SK-N-SH (cell line): ENCODE measurements around the gene MEIS2. TPM values are rescaled to one million over a fixed set of nuclear protein-coding genes. Genes with fewer than 3 reads are reported as not detected.

ENCODE experiments used
- CTCF ChIA-PET: fragments of 300-600, 350-600 bp; formaldehyde crosslinking; extraction: SDS; loops from one replicate; lab custom pipeline; 2021; lab: Yijun Ruan, JAX
- POLR2A ChIA-PET: fragments of 350-600 bp; sonication (Branson Sonifier 250); formaldehyde crosslinking; extraction: SDS; loops from one replicate; lab custom pipeline; 2020; ENCODE audit warnings: antibody characterized with exemption, inconsistent platforms; lab: Yijun Ruan, JAX
- DNase-seq: peaks from one replicate; pipeline ENCODE4 v3.0.0; 2012
- H2AFZ ChIP-seq: fragments of 200-600 bp; sonication (generic); 2 replicates; pipeline ENCODE4 v1.8.1; 2016; ENCODE audit warnings: antibody characterized with exemption, mild to moderate bottlenecking, low read depth
- H3F3A ChIP-seq: fragments of 200-600 bp; sonication (generic); replicated peaks from 2 replicates; pipeline ENCODE3; 2016; ENCODE audit warnings: antibody characterized with exemption, mild to moderate bottlenecking; ENCODE audit not compliant: insufficient read depth
- H3K27ac ChIP-seq, 2 experiments: fragments of 200-500 bp in 1 of 2; fragments of 200-600 bp in 1 of 2; sonication (Bioruptor generic) in 1 of 2; sonication (generic), shearing (Covaris generic) in 1 of 2; 2 replicates each; pipeline versions ENCODE4 v1.5.1 to v1.6.1; 2014 to 2016; ENCODE audit warnings: low read depth in 2 of 2, inconsistent platforms in 1 of 2, low read length in 1 of 2, mild to moderate bottlenecking in 1 of 2, mixed read lengths in 1 of 2
- H3K27me3 ChIP-seq: fragments of 200-600 bp; sonication (generic), shearing (Covaris generic); 2 replicates; pipeline ENCODE4 v1.6.1; 2016; ENCODE audit warnings: mixed run types; ENCODE audit not compliant: insufficient read depth
- H3K36me3 ChIP-seq, 2 experiments: fragments of 200-500 bp in 1 of 2; fragments of 200-600 bp in 1 of 2; sonication (Bioruptor generic) in 1 of 2; sonication (generic) in 1 of 2; replicated peaks in 1 of 2; 2 replicates each; pipeline versions ENCODE3 to v1.5.1; 2014 to 2016; ENCODE audit warnings: low read length in 1 of 2, mild to moderate bottlenecking in 1 of 2; ENCODE audit not compliant: insufficient read depth in 2 of 2, control insufficient read depth in 1 of 2
- H3K4me1 ChIP-seq, 2 experiments: fragments of 200-500 bp in 1 of 2; fragments of 200-600 bp in 1 of 2; sonication (Bioruptor generic) in 1 of 2; sonication (generic), shearing (Covaris generic) in 1 of 2; 2 replicates each; pipeline versions ENCODE4 v1.5.1 to v1.6.1; 2014 to 2016; ENCODE audit warnings: low read depth in 1 of 2, low read length in 1 of 2, mixed run types in 1 of 2; ENCODE audit not compliant: insufficient read depth in 2 of 2, control insufficient read depth in 1 of 2
- H3K4me2 ChIP-seq: fragments of 200-600 bp; sonication (generic), shearing (Covaris generic); 2 replicates; pipeline ENCODE4 v1.6.1; 2017; ENCODE audit warnings: mixed run types
- H3K4me3 ChIP-seq, 2 experiments: fragments of 200-500 bp in 1 of 2; fragments of 200-600 bp in 1 of 2; sonication (Bioruptor generic) in 1 of 2; sonication (generic), shearing (Covaris generic) in 1 of 2; 2 replicates each; pipeline versions ENCODE4 v1.5.1 to v1.8.1; 2014 to 2016; ENCODE audit warnings: low read depth in 2 of 2, inconsistent platforms in 1 of 2, low read length in 1 of 2, mild to moderate bottlenecking in 1 of 2, mixed read lengths in 1 of 2, moderate library complexity in 1 of 2
- H3K79me2 ChIP-seq: fragments of 200-600 bp; sonication (generic); 2 replicates; pipeline ENCODE4 v1.8.1; 2017; ENCODE audit warnings: mild to moderate bottlenecking; ENCODE audit not compliant: insufficient read depth
- H3K9ac ChIP-seq: fragments of 200-600 bp; sonication (generic); 2 replicates; pipeline ENCODE4 v1.6.1; 2017; ENCODE audit warnings: mixed run types
- H3K9me2 ChIP-seq: fragments of 200-600 bp; sonication (generic); 2 replicates; pipeline ENCODE4 v1.6.1; 2017; ENCODE audit warnings: mixed run types
- H3K9me3 ChIP-seq: fragments of 200-600 bp; sonication (generic); 2 replicates; pipeline ENCODE4 v1.6.1; 2017; ENCODE audit warnings: mixed run types, mild to moderate bottlenecking, moderate library complexity
- H4K20me1 ChIP-seq: fragments of 200-600 bp; sonication (generic); 2 replicates; pipeline ENCODE4 v1.6.1; 2017; ENCODE audit warnings: mild to moderate bottlenecking, mixed run types; ENCODE audit not compliant: insufficient read depth
- EP300 ChIP-seq, 2 experiments: IDR thresholded peaks; 2 replicates each; pipeline versions ENCODE4 v1.4.0 to v1.6.1; 2012; ENCODE audit warnings: borderline replicate concordance in 1 of 2, low read depth in 1 of 2, low read length in 1 of 2
- GATA2 ChIP-seq: sonication (generic); formaldehyde crosslinking; IDR thresholded peaks from 2 replicates; pipeline ENCODE4 v1.5.0; 2020; ENCODE audit warnings: mild to moderate bottlenecking, missing genetic modification reagents
- JUND ChIP-seq: IDR thresholded peaks from 2 replicates; pipeline ENCODE4 v1.4.0; 2012
- MXI1 ChIP-seq: IDR thresholded peaks from 2 replicates; pipeline ENCODE4 v1.6.1; 2012; ENCODE audit warnings: mild to moderate bottlenecking, low read depth, low read length, improper control_type of control experiment
- RAD21 ChIP-seq: IDR thresholded peaks from 2 replicates; pipeline ENCODE4 v1.6.1; 2012; ENCODE audit warnings: mild to moderate bottlenecking, low read length
- RCOR1 ChIP-seq: fragments of 150-350 bp; IDR thresholded peaks from 2 replicates; pipeline ENCODE4 v1.6.1; 2017; ENCODE audit warnings: antibody characterized with exemption, low read length
- TCF12 ChIP-seq: IDR thresholded peaks from 2 replicates; pipeline ENCODE4 v1.4.0; 2012
- TEAD4 ChIP-seq: IDR thresholded peaks from 2 replicates; pipeline ENCODE4 v1.4.0; 2012; ENCODE audit warnings: mild to moderate bottlenecking, borderline replicate concordance; ENCODE audit not compliant: insufficient read depth
- YY1 ChIP-seq: IDR thresholded peaks from 2 replicates; pipeline ENCODE4 v1.4.0; 2012; ENCODE audit warnings: low read depth, mild to moderate bottlenecking
- WGBS: methylation state at CpG from one replicate; pipeline ENCODE4 v1.1.6; 2017; ENCODE audit warnings: low lambda C conversion rate; 5-methylcytosine and 5-hydroxymethylcytosine counted together
- polyA plus RNA-seq, 3 experiments: library from polyadenylated mRNA; depleted of rRNA; stranded (reverse); fragments of >200 nt; gene quantifications; 2 replicates each; pipeline ENCODE4 v1.2.3, GENCODE V29; 2012
- TF ChIP-seq, protein P1 (sequence below): IDR thresholded peaks from 2 replicates; pipeline ENCODE4 v1.6.1; 2012; ENCODE audit warnings: mild to moderate bottlenecking, low read depth, low read length, moderate library complexity
- TF ChIP-seq, protein P2 (sequence below): IDR thresholded peaks from 2 replicates; pipeline ENCODE4 v1.4.0; 2012; ENCODE audit warnings: low read depth, borderline replicate concordance

Gene MEIS2
- polyA plus RNA-seq, 1 of the 3 experiments (the other 2 are of a cell fraction), result 146 TPM

GRCh38 chr15:36886191-36886590 is 214.2 kb downstream of the MEIS2 start:
- peaks cover 0 to 17% of the 10 kb centered on the region in 2 experiments; a peak in 2 of 4 replicates for H3K4me1 ChIP-seq
- ChIA-PET POLR2A (no interaction called here), CTCF (interaction anchor here (1.2 kb wide), 1 partner anchor 994 kb away, joined by 4 read pairs; no protein-coding TSS in a partner anchor)
- no peaks in the 10 kb centered on the region for H3K27me3 ChIP-seq
- DNase-seq, result no peak
- H3K27ac ChIP-seq, result peak overlapping the region in 1 of 2 experiments; percentile 16; a peak in 1 of 4 replicates
- H3K9ac ChIP-seq, result no peak overlapping the region
- peaks cover 24% of the 10 kb centered on the region for H3F3A ChIP-seq
- H3K9me3 ChIP-seq, result no peaks in the 10 kb centered on the region
- H3K4me2 ChIP-seq, result no peak overlapping the region
- H3K4me3 ChIP-seq, result no peak overlapping the region
- H4K20me1 ChIP-seq, result no peaks in the 10 kb centered on the region
- WGBS, result 97% methylated on average over 13 of the region's 13 CpGs
- TF ChIP-seq JUND, result no peak
- no peak for TF ChIP-seq RAD21
- TF ChIP-seq, protein P1, sequence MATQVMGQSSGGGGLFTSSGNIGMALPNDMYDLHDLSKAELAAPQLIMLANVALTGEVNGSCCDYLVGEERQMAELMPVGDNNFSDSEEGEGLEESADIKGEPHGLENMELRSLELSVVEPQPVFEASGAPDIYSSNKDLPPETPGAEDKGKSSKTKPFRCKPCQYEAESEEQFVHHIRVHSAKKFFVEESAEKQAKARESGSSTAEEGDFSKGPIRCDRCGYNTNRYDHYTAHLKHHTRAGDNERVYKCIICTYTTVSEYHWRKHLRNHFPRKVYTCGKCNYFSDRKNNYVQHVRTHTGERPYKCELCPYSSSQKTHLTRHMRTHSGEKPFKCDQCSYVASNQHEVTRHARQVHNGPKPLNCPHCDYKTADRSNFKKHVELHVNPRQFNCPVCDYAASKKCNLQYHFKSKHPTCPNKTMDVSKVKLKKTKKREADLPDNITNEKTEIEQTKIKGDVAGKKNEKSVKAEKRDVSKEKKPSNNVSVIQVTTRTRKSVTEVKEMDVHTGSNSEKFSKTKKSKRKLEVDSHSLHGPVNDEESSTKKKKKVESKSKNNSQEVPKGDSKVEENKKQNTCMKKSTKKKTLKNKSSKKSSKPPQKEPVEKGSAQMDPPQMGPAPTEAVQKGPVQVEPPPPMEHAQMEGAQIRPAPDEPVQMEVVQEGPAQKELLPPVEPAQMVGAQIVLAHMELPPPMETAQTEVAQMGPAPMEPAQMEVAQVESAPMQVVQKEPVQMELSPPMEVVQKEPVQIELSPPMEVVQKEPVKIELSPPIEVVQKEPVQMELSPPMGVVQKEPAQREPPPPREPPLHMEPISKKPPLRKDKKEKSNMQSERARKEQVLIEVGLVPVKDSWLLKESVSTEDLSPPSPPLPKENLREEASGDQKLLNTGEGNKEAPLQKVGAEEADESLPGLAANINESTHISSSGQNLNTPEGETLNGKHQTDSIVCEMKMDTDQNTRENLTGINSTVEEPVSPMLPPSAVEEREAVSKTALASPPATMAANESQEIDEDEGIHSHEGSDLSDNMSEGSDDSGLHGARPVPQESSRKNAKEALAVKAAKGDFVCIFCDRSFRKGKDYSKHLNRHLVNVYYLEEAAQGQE, result no peak
- no peak for TF ChIP-seq YY1
- no peak overlapping the region for H2AFZ ChIP-seq
- H3K9me2 ChIP-seq, result no peaks in the 10 kb centered on the region
- peaks cover 21 to 31% of the 10 kb centered on the region in 2 experiments for H3K36me3 ChIP-seq
- H3K79me2 ChIP-seq, result 0 out of 2 replicates have a peak, but pooled peaks cover 7% of the 10 kb centered on the region

DNA sequence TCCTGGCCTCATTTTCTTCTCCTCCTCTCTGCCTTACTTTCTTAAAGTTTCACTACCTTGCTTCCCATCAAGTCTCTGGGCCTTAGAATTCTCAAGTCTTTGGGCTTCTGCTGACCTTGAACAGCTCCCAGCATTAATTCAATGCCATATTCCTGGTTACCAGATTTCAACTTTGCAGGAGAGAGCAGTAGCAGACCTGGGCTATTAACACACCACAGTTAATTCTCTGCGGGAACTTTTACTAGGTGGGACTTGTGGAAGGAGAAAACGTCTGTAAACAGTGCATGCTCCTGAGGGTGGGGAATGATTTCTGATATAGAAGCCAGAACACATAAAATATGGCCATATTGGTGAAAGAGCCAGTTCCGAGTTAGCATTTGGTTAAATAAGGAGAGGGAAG is 214.6 kb downstream of the MEIS2 start:
- Histone ChIP-seq H3K36me3 (peaks cover 18 to 27% of the 10 kb centered on the region in 2 experiments), H4K20me1 (no peaks in the 10 kb centered on the region), H3K79me2 (0 out of 2 replicates have a peak, but pooled peaks cover 7% of the 10 kb centered on the region), H3K4me1 (peaks cover 0 to 17% of the 10 kb centered on the region in 2 experiments; a peak in 2 of 4 replicates), H3K9ac (no peak overlapping the region), H3F3A (peaks cover 24% of the 10 kb centered on the region), H3K9me2 (no peaks in the 10 kb centered on the region), H3K4me3 (no peak overlapping the region), H3K9me3 (no peaks in the 10 kb centered on the region), H3K27me3 (no peaks in the 10 kb centered on the region), H2AFZ (no peak overlapping the region), H3K4me2 (no peak overlapping the region), H3K27ac (peak overlapping the region in 1 of 2 experiments; percentile 16; a peak in 2 of 4 replicates)
- POLR2A ChIA-PET, result no interaction called here
- TF ChIP-seq TEAD4 (no peak), MXI1 (no peak), TCF12 (no peak), GATA2 (CRISPR knock-in tag) (no peak), RCOR1 (no peak), EP300 (IDR thresholded peaks at IDR 0.05; ENCODE audit: borderline replicate concordance in 1 of 2, low read depth in 1 of 2, low read length in 1 of 2) (no peak), RAD21 (no peak)
- TF ChIP-seq, protein P2, sequence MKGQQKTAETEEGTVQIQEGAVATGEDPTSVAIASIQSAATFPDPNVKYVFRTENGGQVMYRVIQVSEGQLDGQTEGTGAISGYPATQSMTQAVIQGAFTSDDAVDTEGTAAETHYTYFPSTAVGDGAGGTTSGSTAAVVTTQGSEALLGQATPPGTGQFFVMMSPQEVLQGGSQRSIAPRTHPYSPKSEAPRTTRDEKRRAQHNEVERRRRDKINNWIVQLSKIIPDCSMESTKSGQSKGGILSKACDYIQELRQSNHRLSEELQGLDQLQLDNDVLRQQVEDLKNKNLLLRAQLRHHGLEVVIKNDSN, result no peak
- WGBS, result 87% methylated on average over 3 of the region's 3 CpGs
- CTCF ChIA-PET, result interaction anchor here (1.2 kb wide), 1 partner anchor 995 kb away, joined by 4 read pairs; no protein-coding TSS in a partner anchor
- no peak for DNase-seq
